ENCODE data around the gene CYP27B1.
"Not testable (repeated sequence)": the region's sequence is repeated elsewhere in the genome, so short reads cannot be mapped to it uniquely, and the experiment has no call there.

Gene CYP27B1

GRCh38 chr12:57720606-57721595 lies 46.0 kb downstream of the CYP27B1 start:
- DNase-seq = no peak

DNA sequence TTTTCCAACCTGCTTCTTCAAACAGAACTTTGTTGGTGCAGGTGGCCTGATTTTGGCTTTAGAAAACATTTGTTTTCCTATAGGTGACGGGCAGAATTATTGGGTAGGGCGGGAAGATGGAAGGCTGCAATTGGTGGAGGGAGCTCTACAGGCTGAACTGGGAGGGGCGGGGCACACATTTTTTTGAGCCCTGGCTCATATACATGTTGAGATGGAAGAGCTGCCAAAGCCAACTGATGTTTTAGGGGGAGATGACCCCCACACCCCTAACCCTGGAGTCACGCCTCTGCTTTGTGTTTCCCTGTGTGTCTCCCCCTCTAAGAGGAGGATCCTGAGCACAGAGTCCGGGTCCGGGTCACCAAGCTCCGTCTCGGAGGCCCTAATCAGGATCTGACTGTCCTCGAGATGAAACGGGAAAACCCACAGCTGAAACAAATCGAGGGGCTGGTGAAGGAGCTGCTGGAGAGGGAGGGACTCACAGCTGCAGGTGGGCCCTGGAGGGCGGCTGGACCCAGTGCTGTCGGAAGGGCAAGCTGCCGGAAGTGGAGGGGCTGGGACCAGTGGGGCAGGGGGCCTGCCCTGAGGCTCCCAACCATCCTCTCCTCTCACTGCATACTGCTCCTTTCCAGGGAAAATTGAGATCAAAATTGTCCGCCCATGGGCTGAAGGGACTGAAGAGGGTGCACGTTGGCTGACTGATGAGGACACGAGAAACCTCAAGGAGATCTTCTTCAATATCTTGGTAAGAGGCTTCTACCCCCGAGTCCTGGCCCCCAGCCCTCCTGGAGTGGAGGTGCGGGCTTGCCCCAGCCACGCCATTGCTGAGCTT lies 46.9 kb downstream of the CYP27B1 start:
- no peak for DNase-seq

DNA sequence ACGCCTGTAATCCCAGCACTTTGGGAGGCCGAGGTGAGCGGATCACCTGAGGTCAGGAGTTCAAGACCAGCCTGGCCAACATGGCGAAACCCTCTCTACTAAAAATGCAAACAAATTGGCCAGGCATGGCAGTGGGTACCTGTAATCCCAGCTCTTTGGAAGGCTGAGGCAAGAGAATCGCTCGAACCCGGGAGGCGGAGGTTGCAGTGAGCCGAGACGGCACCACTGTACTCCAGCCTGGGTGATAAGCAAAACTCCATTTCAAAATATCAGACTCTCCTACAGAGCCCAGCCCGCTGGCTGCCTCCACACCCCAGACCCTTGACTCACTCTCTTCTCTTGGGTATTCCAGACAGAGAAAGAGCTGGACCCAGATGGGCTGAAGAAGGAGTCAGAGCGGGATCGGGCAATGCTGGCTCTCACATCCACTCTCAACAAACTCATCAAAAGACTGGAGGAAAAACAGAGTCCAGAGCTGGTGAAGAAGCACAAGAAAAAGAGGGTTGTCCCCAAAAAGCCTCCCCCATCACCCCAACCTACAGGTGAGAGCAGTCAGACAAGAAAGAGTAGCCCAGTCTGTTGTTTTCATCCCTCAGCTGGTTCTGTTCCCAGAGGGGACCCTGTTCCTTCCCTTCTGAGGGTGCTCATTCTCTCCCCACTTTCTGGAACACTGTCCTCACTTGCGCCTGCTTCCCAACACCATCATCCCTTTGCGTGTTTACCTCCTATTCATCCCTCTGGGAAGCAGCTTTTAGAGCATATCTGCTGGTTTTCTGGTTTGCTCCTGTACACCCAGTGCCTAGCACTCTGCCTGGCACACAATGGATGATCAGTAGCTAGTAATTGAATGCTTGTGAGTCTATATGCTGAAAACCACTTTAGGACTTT lies 48.0 kb downstream of the CYP27B1 start:
- DNase-seq = no peak

- DNase-seq = no peak
These were observed 48.8 kb downstream of the CYP27B1 start for GRCh38 chr12:57717846-57718640.

DNA sequence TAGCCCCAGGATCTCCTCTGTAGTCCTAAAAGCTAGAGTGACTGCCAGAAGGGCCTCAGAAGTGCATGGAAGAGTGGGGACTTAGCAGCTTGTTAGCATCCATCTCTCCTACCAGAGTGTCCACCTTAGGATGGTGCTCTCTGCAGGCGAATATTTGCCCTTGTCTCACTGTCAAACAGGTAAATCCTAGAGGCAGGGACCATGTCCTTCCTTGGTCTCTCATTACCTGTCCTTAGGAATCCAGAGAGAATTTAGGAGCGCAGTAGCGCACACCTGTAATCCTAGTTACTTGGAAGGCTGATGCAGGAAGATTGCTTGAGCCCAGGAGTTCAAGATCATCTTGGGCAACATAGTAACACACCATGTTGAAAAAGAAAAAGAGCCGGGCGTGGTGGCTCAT lies 49.7 kb downstream of the CYP27B1 start:
- DNase-seq = no peak

DNA sequence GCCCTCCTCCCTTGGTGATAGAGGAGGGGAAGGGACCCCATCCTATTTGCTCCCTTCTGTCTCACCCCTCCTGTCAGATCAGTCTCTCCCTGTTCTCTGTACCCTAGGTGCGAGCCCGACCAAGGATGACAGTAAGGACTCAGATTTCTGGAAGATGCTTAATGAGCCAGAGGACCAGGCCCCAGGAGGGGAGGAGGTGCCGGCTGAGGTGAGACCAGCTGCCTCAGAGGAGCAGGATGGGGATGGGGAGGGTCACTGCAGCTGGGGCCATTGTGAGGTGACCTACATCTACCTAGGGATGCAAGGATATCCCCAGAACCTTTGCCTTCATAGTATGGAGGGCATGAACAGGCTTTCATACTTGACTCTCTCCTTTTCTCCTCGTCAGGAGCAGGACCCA lies 50.6 kb downstream of the CYP27B1 start:
- no peak for DNase-seq

DNA sequence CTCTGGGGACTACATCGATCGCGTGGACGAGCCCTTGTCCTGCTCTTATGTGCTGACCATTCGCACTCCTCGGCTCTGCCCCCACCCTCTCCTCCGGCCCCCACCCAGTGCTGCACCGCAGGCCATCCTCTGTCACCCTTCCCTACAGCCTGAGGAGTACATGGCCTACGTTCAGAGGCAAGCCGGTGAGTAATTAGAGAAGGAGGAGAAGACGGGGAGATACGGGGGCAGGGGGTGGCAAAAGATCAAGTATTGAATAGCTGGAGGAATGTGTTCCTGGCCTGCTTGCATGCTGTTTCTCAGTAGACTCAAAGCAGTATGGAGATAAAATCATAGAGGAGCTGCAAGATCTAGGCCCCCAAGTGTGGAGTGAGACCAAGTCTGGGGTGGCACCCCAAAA lies 51.1 kb downstream of the CYP27B1 start:
- DNase-seq = no peak

DNA sequence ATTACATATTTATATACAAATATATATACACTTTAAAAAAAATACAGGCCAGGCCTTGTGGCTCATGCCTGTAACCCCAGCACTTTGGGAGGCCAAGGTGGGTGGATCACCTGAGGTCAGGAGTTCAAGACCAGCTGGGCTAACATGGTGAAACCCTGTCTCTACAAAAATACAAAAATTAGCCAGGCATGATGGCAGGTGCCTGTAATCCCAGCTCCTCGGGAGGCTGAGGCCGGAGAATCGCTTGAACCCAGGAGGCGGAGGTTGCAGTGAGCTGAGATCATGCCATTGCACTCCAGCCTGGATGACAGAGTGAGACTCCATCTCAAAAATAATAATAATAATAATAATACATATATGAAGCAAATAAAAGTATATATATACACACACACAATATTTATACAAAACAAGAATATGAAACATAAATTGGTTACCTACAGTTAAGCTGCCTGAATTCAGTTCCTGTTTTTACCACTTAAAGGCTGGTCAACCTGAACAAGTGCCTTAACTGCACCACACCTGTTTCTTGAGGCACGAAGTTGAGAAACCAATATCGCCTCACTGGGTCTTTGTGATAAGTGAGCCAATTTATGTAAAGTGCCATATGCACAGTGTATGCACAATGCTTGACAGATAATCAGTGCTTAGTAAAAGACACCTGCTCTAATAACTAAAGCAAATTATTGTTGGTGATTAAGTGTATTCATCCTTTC lies 51.7 kb downstream of the CYP27B1 start:
- DNase-seq = not testable (repeated sequence)

- DNase-seq = no peak
These were observed 53.7 kb downstream of the CYP27B1 start for GRCh38 chr12:57713209-57713608.

- DNase-seq = no peak
These were observed 54.2 kb downstream of the CYP27B1 start for GRCh38 chr12:57712701-57713100.

All from hematopoietic multipotent progenitor cell treated with erythropoietin and hydrocortisone succinate and interleukin-3 and kit ligand, for 4 days (in vitro differentiated cells).